Stimulated activated CD4-positive, alpha-beta T cell treated with anti-CD3 and anti-CD28 coated beads, Interleukin-12 subunit alpha, Interleukin-12 subunit beta, amount 100 ng/mL, for 24 hours (primary cell): ENCODE results near the gene TEKT1.
A peak's percentile ranks its signal among the peaks of the same experiment; 100 is the strongest.
"Not testable (repeated sequence)": the region's sequence is repeated elsewhere in the genome, so short reads cannot be mapped to it uniquely, and the experiment has no call there.

Experiments used
- DNase-seq, 2 experiments: peaks; one replicate each; pipeline ENCODE4 v3.0.0-alpha.2; 2020; ENCODE audit warnings: low read depth in 2 of 2

TEKT1 gene

GRCh38 chr17:6831661-6832263 is at the start of gene TEKT1:
TEKT1 (minus strand) TSS chr17:6831729; CDS start chr17:6830376, 1,353 bp downstream.
- peak; percentile 44 to 53 for DNase-seq

DNA sequence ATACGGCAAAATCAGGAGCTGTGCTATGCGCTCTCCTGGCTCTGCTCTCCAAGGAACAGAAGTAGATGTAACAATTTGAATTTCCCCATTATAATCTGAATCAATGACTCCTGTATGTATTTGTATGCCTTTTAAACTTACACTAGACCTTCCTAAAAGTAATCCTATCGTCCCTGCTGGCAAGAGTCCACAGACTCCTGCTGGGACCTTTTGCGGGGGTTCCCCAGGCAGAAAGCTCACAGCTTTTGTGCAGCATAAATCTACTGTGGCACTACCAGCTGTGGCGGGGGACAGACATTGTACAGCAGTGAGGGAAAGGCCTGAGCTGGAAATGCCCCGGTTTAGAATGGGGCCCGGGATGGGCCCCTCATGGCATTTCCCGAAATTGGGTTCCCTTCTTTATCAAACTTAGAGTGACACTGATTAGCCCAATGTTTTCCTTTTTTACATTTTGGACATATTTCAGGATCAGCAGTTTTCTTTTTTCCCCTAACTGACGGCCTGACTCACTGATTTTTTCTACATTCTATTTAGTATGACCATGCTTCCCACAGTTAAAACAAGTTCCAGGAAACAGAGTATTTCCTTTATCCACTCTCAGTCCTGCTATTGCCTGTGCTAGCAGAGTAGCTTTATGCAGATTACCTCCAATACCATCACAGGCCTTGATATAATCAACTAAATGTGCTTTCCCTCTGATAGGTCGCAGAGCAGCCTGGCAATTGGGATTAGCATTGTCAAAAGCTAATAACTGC is 47.9 kb upstream of the TEKT1 start:
- not testable (repeated sequence) for DNase-seq

GRCh38 chr17:6875276-6875675 is 43.7 kb upstream of the TEKT1 start:
- not testable (repeated sequence) for DNase-seq

DNA sequence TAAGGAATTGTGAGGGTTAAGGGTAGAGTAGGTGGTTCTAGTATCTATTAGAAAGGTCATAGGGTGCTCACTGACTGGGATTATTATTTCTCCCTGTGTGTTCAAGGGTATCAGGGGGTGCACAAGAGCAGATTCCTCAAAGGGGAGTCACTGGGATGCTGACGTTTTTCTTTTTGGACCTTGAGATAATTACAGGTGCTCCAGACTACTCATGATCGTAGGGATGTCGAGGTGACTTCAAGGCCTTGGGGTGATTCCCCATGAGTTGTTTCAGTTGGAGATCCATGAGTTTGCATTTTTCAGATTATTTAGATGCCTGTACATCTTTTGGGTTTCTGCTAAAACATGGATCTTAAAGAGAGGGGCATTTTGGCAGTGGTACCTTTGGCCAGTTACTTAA is 41.4 kb upstream of the TEKT1 start:
- DNase-seq, result no peak

DNA sequence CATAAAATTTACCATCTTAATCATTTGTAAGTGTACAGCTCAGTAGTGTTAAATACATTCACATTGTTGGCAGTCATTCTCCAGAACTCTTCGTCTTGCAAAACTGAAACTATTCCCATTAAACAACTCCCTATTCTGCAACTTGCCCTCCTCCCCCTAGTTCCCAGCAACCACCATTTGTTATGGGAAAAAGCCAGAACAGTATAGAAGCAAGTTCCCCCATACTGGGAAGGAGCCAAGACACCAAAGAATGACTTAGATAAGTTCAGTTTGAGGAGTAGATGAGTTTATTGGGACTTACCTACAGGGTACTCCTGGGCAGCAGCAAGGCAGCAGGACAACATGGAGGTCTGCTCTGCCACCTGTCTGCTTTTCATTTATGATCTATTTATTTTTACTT is 39.3 kb upstream of the TEKT1 start:
- DNase-seq, result no peak

DNA sequence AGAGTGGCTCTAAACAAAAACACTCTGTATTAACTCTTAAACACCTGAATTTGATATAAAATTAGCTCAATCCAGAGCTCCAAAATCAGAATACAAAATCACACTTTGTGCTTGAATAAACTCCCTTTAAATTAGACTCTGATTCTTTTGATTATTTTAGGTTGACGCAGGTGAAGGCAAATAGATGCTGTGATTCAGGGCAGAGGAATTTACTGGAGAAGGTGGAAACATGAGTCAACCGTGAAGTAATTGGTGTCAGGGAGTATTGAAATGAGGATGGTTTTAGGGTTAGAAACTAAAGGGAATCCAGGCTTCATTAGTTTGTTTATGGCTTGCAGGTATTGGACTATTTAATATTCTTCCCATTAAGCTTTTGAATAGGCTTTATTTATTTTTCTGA is 37.1 kb upstream of the TEKT1 start:
- no peak for DNase-seq

GRCh38 chr17:6867849-6868248 is 36.3 kb upstream of the TEKT1 start:
- DNase-seq, result no peak

DNA sequence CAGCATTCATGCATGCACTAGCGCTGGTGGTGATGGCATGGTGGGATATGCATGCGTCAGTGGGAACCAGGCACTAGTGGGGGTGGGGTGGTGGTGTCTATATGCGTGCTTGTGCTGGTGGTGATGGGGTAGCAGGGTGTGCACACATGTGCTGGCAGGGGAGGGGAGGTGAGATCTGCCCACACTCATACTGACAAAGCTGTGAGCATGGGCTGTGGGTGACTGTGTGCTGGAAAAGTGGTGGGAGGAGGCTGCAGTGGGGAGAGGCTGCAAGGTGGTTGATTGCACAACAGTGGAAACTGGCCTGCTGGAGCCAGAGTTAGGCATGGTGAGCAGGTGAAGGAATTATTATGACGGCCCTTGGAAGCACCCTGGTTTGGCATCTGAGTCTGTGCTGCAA is 31.3 kb upstream of the TEKT1 start:
- DNase-seq, result no peak

DNA sequence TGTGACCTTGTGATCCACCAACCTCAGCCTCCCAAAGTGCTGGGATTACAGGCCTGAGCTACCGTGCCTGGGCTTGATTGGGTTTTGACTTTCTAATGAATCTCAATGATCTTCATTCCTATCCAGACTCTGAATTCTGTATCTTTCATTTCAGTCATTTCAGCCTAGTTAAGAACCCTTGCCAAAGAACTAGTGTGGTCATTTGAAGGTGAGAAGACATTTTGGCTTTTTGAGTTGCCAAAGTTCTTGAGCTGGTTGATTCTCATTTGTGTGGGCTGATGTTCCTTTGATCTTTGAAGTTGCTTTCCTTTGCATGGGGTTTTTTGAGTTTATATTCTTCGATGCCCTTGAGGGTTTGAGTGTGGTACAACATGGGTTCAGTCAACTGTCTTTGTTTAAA is 30.6 kb upstream of the TEKT1 start:
- DNase-seq, result no peak

DNA sequence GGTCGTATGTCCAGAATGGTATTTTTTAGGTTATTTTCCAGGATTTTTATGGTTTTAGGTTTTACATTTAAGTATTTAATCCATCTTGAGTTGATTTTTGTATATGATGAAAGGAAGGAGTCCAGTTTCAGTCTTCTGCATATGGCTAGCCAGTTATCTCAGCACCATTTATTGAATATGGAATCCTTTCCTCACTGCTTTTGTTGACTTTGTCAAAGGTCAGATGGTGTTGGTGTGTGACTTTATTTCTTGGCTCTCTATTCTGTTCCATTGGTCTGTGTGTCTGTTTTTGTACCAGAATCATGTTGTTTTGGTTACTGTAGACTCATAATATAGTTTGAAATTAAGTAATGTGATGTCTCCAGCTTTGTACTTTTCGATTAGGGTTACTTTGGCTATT is 26.4 kb upstream of the TEKT1 start:
- no peak for DNase-seq

DNA sequence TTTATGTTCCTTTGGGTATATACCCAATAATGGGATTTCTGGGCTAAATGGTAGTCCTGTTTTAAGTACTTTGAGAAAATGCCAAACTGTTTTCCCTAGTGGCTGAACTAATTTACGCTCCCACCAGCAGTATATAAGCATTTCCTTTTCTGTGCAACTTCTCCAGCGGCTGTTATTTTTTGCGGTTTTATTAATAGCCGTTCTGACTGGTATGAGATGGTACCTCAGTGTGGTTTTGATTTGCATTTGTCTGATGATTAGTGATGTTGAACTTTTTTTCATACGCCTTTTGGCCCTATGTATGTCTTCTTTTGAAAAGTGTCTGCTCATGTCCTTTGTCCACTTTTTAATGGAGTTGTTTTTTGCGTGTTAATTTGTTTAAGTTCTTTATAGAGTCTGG is 25.8 kb upstream of the TEKT1 start:
- DNase-seq, result no peak

DNA sequence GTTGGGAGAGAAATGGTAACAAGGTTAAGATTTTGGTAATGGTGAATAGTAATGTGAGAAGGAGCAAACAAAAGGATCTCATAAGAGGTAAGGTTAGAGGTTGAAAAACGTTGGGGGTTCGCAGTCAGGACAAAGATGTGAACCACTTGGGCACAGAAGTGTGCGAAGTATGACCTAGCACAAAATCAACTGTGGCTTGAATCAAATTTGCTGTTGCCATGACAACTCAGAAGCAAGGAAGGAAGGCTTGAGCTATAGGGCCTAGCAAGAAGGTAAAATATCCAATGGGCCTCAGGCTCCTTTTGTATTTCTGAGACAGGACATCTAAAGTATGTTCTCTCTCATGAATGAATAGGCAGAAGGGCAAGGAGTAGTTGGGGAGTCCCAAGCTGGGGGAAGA is 24.5 kb upstream of the TEKT1 start:
- no peak for DNase-seq

DNA sequence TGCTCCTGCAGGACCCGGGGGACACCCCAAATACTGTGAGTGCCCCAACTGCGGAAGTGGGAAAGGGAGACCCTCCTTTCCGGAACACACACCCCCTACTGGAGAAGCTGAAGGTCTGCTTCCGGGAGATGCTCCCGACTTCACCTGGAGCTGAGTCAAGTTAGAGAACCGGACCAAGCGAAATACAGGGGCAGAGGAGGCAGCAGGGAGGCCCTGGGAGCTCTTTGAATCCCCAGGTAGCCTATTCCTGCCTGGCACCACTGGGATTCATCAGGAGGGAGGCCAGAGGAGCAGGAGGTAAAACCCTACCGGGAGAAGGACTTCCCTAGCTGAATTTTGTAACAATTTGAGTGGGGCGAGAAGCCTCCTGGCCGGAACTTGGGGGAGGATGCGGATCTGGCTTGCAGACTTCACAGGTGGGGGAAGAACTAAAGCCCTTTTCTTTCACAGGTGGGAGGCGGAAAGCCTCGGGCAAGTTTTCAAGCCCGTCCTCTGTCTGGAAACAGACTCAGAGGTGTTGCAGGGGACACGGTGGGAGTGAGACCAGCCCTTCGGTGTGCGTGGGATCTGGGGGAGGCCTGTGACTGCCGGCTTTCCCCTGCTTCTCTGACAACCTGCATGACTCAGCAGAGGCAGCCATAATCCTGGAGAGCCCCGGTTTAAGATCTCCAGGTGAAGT is 22.4 kb upstream of the TEKT1 start:
- DNase-seq, result no peak

DNA sequence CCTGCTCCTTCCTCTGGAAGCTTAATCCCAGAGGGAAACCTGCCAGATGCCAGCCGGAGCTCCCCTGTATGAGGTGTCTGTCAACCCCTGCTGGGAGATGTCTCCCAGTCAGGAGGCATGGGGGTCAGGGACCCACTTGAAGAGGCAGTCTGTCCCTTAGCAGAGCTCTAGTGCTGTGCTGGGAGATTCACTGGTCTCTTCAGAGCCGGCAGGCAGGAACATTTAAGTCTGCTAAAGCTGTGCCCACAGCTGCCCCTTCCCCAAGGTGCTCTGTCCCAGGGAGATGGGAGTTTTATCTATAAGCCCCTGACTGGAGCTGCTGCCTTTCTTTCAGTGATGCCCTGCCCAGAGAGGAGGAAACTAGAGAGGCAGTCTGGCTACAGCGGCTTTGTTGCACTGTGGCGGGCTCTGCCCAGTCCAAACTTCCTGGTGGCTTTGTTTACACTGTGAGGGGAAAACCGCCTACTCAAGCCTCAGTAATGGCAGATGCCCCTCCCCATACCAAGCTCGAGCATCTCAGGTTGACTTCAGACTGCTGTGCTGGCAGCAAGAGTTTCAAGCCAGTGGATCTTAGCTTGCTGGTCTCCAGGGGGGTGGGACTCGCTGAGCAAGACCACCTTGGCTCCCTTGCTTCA is 17.1 kb upstream of the TEKT1 start:
- DNase-seq, result not testable (repeated sequence)

DNA sequence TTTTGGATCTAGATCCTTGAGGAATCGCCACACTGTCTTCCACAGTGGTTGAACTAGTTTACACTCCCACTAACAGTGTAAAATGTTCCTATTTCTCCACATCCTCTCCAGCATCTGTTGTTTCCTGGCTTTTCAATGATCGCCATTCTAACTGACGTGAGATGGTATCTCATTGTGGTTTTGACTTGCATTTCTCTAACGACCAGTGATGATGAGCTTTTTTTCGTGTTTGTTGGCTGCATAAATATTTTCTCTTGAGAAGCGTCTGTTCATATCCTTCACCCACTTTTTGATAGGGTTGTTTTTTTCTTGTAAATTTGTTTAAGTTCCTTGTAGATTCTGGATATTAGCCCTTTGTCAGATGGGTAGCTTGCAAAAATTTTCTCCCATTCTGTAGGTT is 14.6 kb upstream of the TEKT1 start:
- DNase-seq, result not testable (repeated sequence)

- DNase-seq, result not testable (repeated sequence)
Measured at GRCh38 chr17:6844406-6844805, 12.9 kb upstream of the TEKT1 start.

DNA sequence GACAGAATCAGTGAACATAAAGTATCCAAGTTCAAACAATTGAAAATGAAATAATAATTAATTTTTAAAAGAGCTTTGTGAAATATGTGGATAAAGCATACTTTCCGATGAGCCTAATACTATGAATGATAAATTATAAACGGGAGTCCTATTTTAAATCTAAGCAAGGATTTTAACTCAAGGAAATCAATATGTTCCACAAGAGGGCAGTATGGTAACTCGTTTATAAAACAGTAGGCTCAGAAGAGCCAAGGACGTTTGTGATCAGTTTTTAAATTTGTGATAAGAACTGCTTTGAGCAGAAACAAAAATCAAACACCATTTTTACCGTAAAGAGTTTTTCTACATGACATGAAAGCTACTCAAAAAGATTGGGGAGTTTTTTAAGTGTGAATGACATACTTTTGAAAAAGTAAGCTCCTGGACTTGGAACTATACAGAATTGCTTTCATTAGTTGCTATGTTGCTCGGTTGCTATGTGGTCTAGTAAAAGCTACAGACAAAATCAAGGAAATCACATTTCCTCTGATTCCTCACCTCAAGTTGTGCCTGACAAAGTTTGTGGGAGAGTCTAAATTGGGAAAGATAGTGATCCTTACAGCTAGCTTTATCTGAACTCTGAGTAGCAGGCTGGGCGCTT is 11.8 kb upstream of the TEKT1 start:
- DNase-seq, result no peak

DNA sequence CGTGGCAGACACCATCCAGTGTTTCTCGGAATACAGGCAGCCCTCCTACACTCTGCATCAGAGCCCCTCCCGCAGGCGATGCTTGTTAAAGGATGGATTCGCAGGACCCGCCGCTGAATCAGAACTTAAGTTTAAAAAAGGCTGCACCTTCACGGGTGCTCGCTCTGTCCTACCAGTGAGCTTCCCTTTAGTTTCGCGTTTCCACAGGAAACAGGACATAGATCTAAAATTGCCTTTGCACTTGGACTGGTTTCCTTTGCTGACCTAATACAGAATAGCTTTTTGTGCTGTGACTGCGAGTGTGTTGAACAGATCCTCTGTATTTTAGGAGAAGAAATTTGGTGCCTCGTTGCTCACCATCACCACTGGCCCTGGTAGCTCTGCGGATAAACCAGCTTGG is 10.2 kb upstream of the TEKT1 start:
- not testable (repeated sequence) for DNase-seq

- DNase-seq, result no peak
Measured at GRCh38 chr17:6830383-6830986, 1.0 kb downstream of the TEKT1 start.

GRCh38 chr17:6823011-6823442 is 8.5 kb downstream of the TEKT1 start:
- DNase-seq, result no peak

- DNase-seq, result no peak
Measured at GRCh38 chr17:6818938-6819337, 12.6 kb downstream of the TEKT1 start.

DNA sequence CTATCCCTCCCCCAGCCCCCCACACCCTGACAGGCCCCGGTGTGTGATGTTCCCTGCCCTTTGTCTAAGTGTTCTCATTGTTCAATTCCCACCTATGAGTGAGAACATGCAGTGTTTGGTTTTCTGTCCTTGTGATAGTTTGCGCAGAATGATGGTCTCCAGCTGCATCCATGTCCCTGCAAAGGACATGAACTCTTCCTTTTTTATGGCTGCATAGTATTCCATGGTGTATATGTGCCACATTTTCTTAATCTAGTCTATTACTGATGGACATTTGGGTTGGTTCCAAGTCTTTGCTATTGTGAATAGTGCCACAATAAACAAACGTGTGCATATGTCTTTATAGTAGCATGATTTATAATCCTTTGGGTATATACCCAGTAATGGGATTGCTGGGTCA is 15.2 kb downstream of the TEKT1 start:
- not testable (repeated sequence) for DNase-seq
